H9 (cell line): ENCODE data around the gene TTC39B. TPM values are rescaled to one million over a fixed set of nuclear protein-coding genes. Genes with fewer than 3 reads are reported as not detected.

Experiments used
- DNase-seq: peaks from one replicate; pipeline ENCODE4 v3.0.0-alpha.2; 2017
- H2AFZ ChIP-seq: one replicate; pipeline ENCODE4 v1.6.1; 2013; ENCODE audit warnings: mild to moderate bottlenecking, low read length, control low read depth, moderate library complexity
- H2AK5ac ChIP-seq: 2 replicates; pipeline ENCODE4 v1.6.1; 2013; ENCODE audit warnings: low read length, control low read depth, mixed read lengths; ENCODE audit not compliant: insufficient read length
- H2BK120ac ChIP-seq: one replicate; pipeline ENCODE4 v1.6.1; 2013; ENCODE audit warnings: low read depth, mild to moderate bottlenecking, low read length, control low read depth, inconsistent platforms; ENCODE audit not compliant: poor library complexity, severe bottlenecking
- H2BK12ac ChIP-seq: 2 replicates; pipeline ENCODE4 v1.6.1; 2013; ENCODE audit warnings: low read length, control low read depth, mixed read lengths, low read depth; ENCODE audit not compliant: insufficient read length
- H2BK15ac ChIP-seq: 2 replicates; pipeline ENCODE4 v1.6.1; 2013; ENCODE audit warnings: low read depth, low read length, control low read depth
- H2BK20ac ChIP-seq: one replicate; pipeline ENCODE4 v1.6.1; 2013; ENCODE audit warnings: low read depth, mild to moderate bottlenecking, low read length, control low read depth, inconsistent platforms; ENCODE audit not compliant: poor library complexity, severe bottlenecking
- H2BK5ac ChIP-seq: 2 replicates; pipeline ENCODE4 v1.6.1; 2013; ENCODE audit warnings: low read length, control low read depth, mixed read lengths; ENCODE audit not compliant: insufficient read length
- H3K14ac ChIP-seq: 2 replicates; pipeline ENCODE4 v1.6.1; 2013; ENCODE audit warnings: low read length, control low read depth; ENCODE audit not compliant: insufficient read depth
- H3K18ac ChIP-seq: 2 replicates; pipeline ENCODE4 v1.6.1; 2013; ENCODE audit warnings: low read depth, mild to moderate bottlenecking, mixed read lengths, low read length, control low read depth; ENCODE audit not compliant: insufficient read length
- H3K23ac ChIP-seq: 2 replicates; pipeline ENCODE4 v1.6.1; 2013; ENCODE audit warnings: low read length, control low read depth, mixed read lengths, low read depth; ENCODE audit not compliant: insufficient read length
- H3K23me2 ChIP-seq: 2 replicates; pipeline ENCODE4 v1.6.1; 2013; ENCODE audit warnings: low read depth, mild to moderate bottlenecking, mixed read lengths, low read length, control low read depth; ENCODE audit not compliant: insufficient read length, poor library complexity, severe bottlenecking
- H3K27ac ChIP-seq: 2 replicates; pipeline ENCODE4 v1.5.1; 2013; ENCODE audit warnings: low read length, control low read depth, mixed read lengths, low read depth; ENCODE audit not compliant: insufficient read length
- H3K27me3 ChIP-seq: 2 replicates; pipeline ENCODE4 v1.6.1; 2013; ENCODE audit warnings: low read length, control low read depth, inconsistent platforms; ENCODE audit not compliant: insufficient read depth
- H3K4ac ChIP-seq: 2 replicates; pipeline ENCODE4 v1.6.1; 2013; ENCODE audit warnings: low read depth, mild to moderate bottlenecking, control low read depth, inconsistent platforms, low read length, moderate library complexity
- H3K4me1 ChIP-seq: 2 replicates; pipeline ENCODE4 v1.6.1; 2013; ENCODE audit warnings: low read length, control low read depth, inconsistent platforms; ENCODE audit not compliant: insufficient read depth
- H3K4me2 ChIP-seq: 2 replicates; pipeline ENCODE4 v1.6.1; 2013; ENCODE audit warnings: low read length, control low read depth, mixed read lengths; ENCODE audit not compliant: insufficient read length, insufficient read depth
- H3K56ac ChIP-seq: 2 replicates; pipeline ENCODE4 v1.6.1; 2013; ENCODE audit warnings: low read depth, mild to moderate bottlenecking, mixed read lengths, low read length, control low read depth; ENCODE audit not compliant: insufficient read length
- H3K79me1 ChIP-seq: 2 replicates; pipeline ENCODE4 v1.6.1; 2013; ENCODE audit warnings: low read depth, mild to moderate bottlenecking, moderate library complexity, low read length, control low read depth, inconsistent platforms; ENCODE audit not compliant: insufficient read depth, poor library complexity, severe bottlenecking
- H3K79me2 ChIP-seq: 2 replicates; pipeline ENCODE4 v1.6.1; 2013; ENCODE audit warnings: low read length, control low read depth, inconsistent platforms; ENCODE audit not compliant: insufficient read depth
- H3K9ac ChIP-seq: 2 replicates; pipeline ENCODE4 v1.6.1; 2013; ENCODE audit warnings: low read length, control low read depth, mixed read lengths; ENCODE audit not compliant: insufficient read length; ENCODE audit errors: extremely low read depth
- H3K9me3 ChIP-seq: one replicate; pipeline ENCODE4 v1.6.1; 2013; ENCODE audit warnings: low read depth, low read length, inconsistent platforms; ENCODE audit not compliant: control insufficient read depth
- H3T11ph ChIP-seq: one replicate; pipeline ENCODE4 v1.6.1; 2013; ENCODE audit warnings: mild to moderate bottlenecking, low read length, control low read depth, inconsistent platforms
- H4K20me1 ChIP-seq: one replicate; pipeline ENCODE4 v1.6.1; 2013; ENCODE audit not compliant: control insufficient read depth, insufficient read length, insufficient read depth
- H4K5ac ChIP-seq: 2 replicates; pipeline ENCODE4 v1.6.1; 2013; ENCODE audit warnings: low read depth, mild to moderate bottlenecking, mixed read lengths, low read length, control low read depth; ENCODE audit not compliant: insufficient read length
- H4K8ac ChIP-seq: replicated peaks from 2 replicates; pipeline ENCODE4 v1.6.1; 2013; ENCODE audit warnings: low read length, control low read depth, mixed read lengths, low read depth; ENCODE audit not compliant: insufficient read length
- H4K91ac ChIP-seq: 2 replicates; pipeline ENCODE4 v1.6.1; 2013; ENCODE audit warnings: low read depth, mild to moderate bottlenecking, moderate library complexity, mixed read lengths, low read length, control low read depth; ENCODE audit not compliant: insufficient read length
- H3K27ac Mint-ChIP-seq, 3 experiments: 2 replicates in 2 of 3; 3 replicates in 1 of 3; pipeline ENCODE4 v1.8.0; 2020 to 2021; ENCODE audit warnings: mixed read lengths in 3 of 3, mild to moderate bottlenecking in 1 of 3, moderate library complexity in 1 of 3
- H3K27me3 Mint-ChIP-seq: 2 replicates; pipeline ENCODE4 v1.8.0; 2021; ENCODE audit warnings: low read depth, mild to moderate bottlenecking, moderate library complexity, mixed read lengths
- H3K36me3 Mint-ChIP-seq, 3 experiments: 2 replicates in 2 of 3; 3 replicates in 1 of 3; pipeline ENCODE4 v1.8.0; 2020 to 2021; ENCODE audit warnings: low read depth in 3 of 3, mixed read lengths in 3 of 3; ENCODE audit not compliant: insufficient read depth in 1 of 3
- H3K4me1 Mint-ChIP-seq, 2 experiments: 2 replicates each; pipeline ENCODE4 v1.8.0; 2020; ENCODE audit warnings: mixed read lengths in 2 of 2
- H3K4me3 Mint-ChIP-seq, 2 experiments: 2 replicates in 1 of 2; 3 replicates in 1 of 2; pipeline ENCODE4 v1.8.0; 2020 to 2021; ENCODE audit warnings: mild to moderate bottlenecking in 2 of 2, mixed read lengths in 2 of 2, moderate library complexity in 1 of 2
- H3K9me3 Mint-ChIP-seq, 2 experiments: 2 replicates in 1 of 2; 3 replicates in 1 of 2; pipeline ENCODE4 v1.8.0; 2020; ENCODE audit warnings: mild to moderate bottlenecking in 2 of 2, mixed read lengths in 2 of 2, moderate library complexity in 1 of 2
- WGBS: extraction: QIAGEN DNeasy Blood & Tissue Kit; methylation state at CpG from one replicate; pipeline ENCODE4 v1.1.7; 2013; ENCODE audit warnings: missing lambda C conversion rate, low lambda C conversion rate, mixed read lengths; ENCODE audit not compliant: insufficient read length; ENCODE audit errors: extremely low coverage; 5-methylcytosine and 5-hydroxymethylcytosine counted together
- total RNA-seq: library from RNA; stranded (reverse); gene quantifications from 2 replicates; pipeline ENCODE4 v1.2.1, GENCODE V29; 2021
- TF ChIP-seq, protein P1 (sequence below): fragments of 200-600 bp; sonication (generic); conservative IDR thresholded peaks from 3 replicates; pipeline ENCODE4 v1.8.0; 2021; ENCODE audit warnings: antibody characterized with exemption, mild to moderate bottlenecking

Gene TTC39B
- total RNA-seq, 1 experiment from 2014 or later = 8.2 TPM

DNA sequence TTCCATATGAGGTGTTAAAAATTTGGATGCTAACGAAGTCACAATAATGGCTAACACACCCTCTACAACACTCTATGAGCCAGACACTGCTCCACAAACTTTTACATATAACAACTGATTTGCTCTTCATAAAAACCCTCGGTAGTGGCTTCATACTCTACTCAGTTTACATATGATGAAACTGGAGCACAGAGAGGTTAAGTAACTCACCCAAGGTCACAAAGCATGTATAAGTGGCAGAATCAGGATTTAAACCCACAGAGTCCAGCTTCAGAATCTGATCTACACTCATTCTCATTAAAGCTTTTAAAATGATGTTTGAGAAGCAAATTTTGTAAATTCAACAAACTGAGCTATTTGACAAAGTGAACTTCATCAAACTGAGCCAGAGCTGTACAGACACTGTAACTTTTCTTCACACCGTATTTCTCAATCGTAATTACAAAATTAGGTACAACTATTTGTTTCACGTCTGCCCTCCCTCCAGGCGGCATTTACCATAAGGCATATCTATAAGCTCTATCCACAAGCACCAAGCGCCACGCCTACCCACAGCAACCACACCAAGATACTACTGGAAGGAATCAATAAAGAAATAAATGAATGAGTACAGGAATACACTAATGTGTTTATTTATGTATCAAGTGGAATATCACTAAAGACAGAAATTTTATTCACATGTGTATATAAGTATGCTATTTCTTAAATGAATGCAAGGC lies 24.3 kb downstream of the TTC39B start:
- no peak overlapping the region for H2BK12ac ChIP-seq
- Mint-ChIP-seq H3K4me1 (peaks cover 11 to 15% of the 10 kb centered on the region in 2 experiments), H3K27ac (no peak overlapping the region), H3K4me3 (no peak overlapping the region), H3K36me3 (peaks cover 5 to 7% (median 7%) of the 10 kb centered on the region in 3 experiments), H3K9me3 (peaks cover 3 to 4% of the 10 kb centered on the region in 2 experiments; a peak in 3 of 5 replicates), H3K27me3 (no peaks in the 10 kb centered on the region)
- H3K18ac ChIP-seq = no peak overlapping the region
- H3T11ph ChIP-seq = no peak overlapping the region
- no peak overlapping the region for H4K8ac ChIP-seq
- H3K4me1 ChIP-seq = no peaks in the 10 kb centered on the region
- H3K27ac ChIP-seq = no peak overlapping the region
- H3K23ac ChIP-seq = no peak overlapping the region
- no peak overlapping the region for H3K4me2 ChIP-seq
- H3K79me1 ChIP-seq = no peaks in the 10 kb centered on the region
- no peak overlapping the region for H4K91ac ChIP-seq
- H2AFZ ChIP-seq = no peak overlapping the region
- no peaks in the 10 kb centered on the region for H3K27me3 ChIP-seq
- H4K5ac ChIP-seq = no peak overlapping the region
- WGBS = no CpG with 5 or more reads among the region's 8 CpGs
- H2AK5ac ChIP-seq = no peak overlapping the region
- no peak for DNase-seq
- H3K9me3 ChIP-seq = no peaks in the 10 kb centered on the region
- no peak overlapping the region for H2BK20ac ChIP-seq
- no peaks in the 10 kb centered on the region for H4K20me1 ChIP-seq
- no peak overlapping the region for H3K14ac ChIP-seq
- no peak overlapping the region for H3K56ac ChIP-seq
- TF ChIP-seq, protein P1, sequence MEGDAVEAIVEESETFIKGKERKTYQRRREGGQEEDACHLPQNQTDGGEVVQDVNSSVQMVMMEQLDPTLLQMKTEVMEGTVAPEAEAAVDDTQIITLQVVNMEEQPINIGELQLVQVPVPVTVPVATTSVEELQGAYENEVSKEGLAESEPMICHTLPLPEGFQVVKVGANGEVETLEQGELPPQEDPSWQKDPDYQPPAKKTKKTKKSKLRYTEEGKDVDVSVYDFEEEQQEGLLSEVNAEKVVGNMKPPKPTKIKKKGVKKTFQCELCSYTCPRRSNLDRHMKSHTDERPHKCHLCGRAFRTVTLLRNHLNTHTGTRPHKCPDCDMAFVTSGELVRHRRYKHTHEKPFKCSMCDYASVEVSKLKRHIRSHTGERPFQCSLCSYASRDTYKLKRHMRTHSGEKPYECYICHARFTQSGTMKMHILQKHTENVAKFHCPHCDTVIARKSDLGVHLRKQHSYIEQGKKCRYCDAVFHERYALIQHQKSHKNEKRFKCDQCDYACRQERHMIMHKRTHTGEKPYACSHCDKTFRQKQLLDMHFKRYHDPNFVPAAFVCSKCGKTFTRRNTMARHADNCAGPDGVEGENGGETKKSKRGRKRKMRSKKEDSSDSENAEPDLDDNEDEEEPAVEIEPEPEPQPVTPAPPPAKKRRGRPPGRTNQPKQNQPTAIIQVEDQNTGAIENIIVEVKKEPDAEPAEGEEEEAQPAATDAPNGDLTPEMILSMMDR = no peak
- no peak overlapping the region for H3K4ac ChIP-seq
- no peaks in the 10 kb centered on the region for H3K23me2 ChIP-seq
- H2BK5ac ChIP-seq = no peak overlapping the region
- H2BK15ac ChIP-seq = no peak overlapping the region
- no peaks in the 10 kb centered on the region for H3K79me2 ChIP-seq
- H3K9ac ChIP-seq = no peak overlapping the region
- H2BK120ac ChIP-seq = no peak overlapping the region
